Hepatocyte (in vitro differentiated cells): ENCODE data around the gene HDAC1.

Experiments
- EZH2 ChIP-seq: fragments of 200-600 bp; sonication (generic); IDR thresholded peaks from 2 replicates; pipeline ENCODE4 v1.6.1; 2016; ENCODE audit warnings: antibody characterized with exemption, mild to moderate bottlenecking, borderline replicate concordance
- EZH2phosphoT487 ChIP-seq: fragments of 200-600 bp; sonication (generic); IDR thresholded peaks from one replicate; pipeline ENCODE4 v1.6.1; 2018; ENCODE audit warnings: antibody characterized with exemption, mild to moderate bottlenecking, low read depth, moderate library complexity; ENCODE audit not compliant: unreplicated experiment, severe bottlenecking
- TF ChIP-seq, protein P1 (sequence below): fragments of 200-600 bp; sonication (generic); IDR thresholded peaks from 2 replicates; pipeline ENCODE4 v1.5.1; 2016; ENCODE audit warnings: antibody characterized with exemption, mild to moderate bottlenecking; ENCODE audit not compliant: poor library complexity

DNA sequence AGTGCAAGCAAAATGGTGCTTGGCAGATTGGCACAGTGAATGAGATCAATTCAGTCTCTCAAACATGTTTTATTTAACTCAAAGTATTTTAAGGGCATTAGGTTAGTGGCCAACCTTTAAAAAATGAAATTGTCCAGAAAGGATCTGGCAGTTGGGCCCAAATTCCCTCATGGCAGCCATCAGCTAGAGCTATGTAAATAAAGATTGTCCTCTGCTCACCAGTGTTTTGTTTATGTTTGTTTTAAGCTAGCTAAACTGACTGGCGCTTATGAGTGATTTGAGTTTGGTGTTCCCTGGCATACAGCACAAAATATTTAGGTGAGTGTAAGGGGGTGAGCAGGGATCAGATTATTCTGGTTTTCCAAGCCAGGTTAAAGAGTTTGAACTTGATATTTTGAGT lies 18.1 kb downstream of the HDAC1 start:
- TF ChIP-seq, protein P1, sequence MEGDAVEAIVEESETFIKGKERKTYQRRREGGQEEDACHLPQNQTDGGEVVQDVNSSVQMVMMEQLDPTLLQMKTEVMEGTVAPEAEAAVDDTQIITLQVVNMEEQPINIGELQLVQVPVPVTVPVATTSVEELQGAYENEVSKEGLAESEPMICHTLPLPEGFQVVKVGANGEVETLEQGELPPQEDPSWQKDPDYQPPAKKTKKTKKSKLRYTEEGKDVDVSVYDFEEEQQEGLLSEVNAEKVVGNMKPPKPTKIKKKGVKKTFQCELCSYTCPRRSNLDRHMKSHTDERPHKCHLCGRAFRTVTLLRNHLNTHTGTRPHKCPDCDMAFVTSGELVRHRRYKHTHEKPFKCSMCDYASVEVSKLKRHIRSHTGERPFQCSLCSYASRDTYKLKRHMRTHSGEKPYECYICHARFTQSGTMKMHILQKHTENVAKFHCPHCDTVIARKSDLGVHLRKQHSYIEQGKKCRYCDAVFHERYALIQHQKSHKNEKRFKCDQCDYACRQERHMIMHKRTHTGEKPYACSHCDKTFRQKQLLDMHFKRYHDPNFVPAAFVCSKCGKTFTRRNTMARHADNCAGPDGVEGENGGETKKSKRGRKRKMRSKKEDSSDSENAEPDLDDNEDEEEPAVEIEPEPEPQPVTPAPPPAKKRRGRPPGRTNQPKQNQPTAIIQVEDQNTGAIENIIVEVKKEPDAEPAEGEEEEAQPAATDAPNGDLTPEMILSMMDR, result no peak
- TF ChIP-seq EZH2, result no peak
- TF ChIP-seq EZH2phosphoT487, result no peak
